Measurements from ENCODE around the gene CFAP54.

The CFAP54 gene

DNA sequence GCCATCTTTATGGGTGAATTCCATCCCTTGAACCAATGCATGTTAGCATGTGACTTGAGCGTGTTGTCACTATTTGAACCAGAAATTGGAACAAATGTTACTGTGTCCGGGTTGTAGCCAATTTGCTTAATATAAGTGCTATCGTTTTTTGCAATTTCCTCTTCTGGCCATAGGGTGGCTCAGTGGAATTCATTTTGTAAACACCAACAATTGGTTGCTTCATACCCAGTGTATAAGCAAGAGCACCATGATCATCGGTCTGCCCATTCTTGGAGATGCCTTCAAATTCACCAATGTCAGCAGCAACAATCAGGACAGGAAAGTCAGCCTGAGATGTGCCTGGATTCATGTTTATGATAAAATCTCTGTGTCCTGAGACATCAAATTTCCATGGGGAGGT is 412.7 kb downstream of the CFAP54 start:
- no peak for DNase-seq

DNA sequence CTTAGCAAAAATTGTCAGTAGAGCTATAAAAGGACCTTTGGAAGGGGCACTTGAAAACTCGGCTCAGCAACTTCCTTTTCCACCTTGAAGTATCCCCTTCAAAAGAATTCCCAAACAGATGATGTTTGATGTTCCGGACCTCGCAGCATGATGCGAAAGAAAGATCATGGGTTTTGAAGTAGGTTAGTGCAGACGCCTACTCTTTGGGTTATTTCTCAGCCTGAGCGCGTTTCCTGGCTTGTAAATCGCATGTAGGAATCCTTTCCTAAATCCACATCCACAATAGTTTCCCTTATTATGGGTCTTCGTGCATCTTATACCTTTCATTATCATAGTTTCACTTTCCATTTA is 417.1 kb downstream of the CFAP54 start:
- DNase-seq, result no peak

DNA sequence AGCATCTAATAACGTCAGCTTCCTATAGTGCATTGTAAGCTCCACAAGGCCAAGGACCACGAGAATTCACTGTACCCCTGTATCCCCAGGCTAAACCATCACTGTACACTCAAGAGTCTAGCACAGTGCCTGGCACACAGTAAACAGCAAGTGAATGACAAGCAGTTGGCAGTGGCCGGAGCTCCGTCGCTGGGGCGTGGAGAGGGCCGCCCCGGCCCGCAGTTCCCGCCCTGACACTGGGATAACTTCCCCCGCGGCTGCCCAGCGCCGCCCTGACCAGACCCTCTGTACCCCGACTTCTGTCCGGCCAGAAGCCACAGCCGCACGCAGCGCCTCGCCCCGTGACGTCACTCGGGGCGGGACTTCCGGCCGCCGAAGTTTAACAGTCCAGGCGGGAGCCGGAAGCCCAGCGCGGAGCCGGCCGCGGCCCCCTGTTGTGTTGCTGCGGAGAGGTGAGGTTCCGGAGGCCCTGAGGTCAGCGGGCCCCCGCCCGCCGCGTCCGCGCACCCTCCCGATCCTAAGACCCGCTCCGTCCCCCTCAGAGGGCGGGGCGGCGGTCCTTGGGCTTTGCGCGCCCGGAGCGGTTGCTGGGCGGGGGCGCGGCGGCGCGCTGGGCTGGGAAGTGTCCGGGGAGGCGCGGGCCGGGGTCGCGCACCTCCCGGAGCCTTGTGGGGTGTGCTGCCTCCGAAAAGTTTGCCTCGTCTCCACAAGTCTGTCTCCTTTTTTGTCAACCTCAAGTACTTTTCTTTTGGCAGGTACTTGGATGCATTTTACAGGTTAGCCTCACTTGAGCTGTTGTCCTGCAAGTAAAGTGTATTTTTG is 417.7 kb downstream of the CFAP54 start, which contains the start of gene NEDD1:
NEDD1 (plus strand) TSS at position 409 of the 822 bp plus-strand sequence. CDS start 2,503 bp downstream, outside the sequence.
- peak; percentile 94 for DNase-seq

DNA sequence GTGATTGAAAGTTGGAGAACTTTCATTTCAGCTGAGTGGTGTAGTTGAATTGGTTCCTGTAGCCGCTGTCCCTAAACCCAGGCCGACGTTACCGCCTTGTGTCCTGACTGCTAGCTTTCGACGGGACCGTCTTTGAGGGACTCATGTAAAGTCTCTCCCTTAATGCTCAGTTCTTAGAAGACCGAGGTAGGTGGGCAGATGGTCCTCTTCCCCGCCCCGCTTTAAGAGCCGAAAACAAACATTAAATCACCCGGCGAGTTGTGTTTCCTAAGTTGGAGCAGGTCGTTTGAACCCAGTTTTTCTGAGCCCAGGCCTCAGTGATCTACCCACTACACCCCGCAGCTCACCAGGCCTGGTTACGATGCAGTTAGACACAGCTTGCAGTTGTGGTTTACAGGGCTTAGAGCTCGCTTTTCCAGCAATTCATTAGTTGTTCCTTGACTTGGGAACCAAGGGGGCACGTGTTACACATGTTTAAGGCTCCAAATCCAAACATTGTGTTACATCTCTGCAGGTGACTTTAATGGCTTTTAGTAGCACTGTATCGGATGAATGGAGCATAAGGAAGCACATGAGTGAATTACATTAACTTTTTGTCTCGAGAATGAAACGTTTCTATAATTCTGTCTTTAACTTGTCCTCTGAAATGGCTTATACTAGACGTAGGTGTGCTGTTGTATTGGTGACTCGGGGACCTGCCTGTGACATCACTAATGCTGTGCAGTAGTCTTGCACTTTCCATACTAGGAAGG is 418.5 kb downstream of the CFAP54 start:
- peak; percentile 69 for DNase-seq

DNA sequence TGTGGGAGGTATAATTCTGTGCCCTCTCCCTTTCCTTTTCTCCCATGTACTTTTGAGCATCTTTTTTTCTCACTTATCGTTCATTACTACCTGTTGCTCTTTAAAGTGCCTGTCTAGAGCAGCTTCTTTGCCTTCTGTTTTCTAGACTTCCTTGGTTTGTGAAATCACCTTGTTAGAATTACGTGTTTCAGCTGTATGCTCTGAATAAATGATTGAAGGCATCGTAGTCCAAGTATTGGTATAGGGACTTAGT is 419.0 kb downstream of the CFAP54 start:
- DNase-seq, result no peak

DNA sequence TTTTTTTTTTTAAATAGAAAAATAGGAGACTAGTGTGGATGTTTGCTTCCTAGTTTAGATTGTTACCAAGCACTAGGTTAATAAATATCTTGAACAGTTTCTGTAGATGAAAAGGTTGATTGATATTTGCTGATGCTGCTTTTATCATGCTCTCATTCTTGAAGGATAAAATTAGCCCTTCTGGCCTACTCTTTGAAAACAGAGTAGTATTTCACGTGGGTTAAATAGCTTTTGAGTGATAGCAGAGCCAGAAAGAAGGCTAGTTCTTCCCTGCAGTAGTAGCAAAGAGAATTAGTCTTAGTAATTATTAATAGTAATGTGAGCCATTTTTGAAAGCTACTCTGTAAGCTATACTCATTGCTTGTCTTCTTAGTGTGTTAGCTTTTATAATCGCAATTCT is 422.9 kb downstream of the CFAP54 start:
- no peak for DNase-seq

DNA sequence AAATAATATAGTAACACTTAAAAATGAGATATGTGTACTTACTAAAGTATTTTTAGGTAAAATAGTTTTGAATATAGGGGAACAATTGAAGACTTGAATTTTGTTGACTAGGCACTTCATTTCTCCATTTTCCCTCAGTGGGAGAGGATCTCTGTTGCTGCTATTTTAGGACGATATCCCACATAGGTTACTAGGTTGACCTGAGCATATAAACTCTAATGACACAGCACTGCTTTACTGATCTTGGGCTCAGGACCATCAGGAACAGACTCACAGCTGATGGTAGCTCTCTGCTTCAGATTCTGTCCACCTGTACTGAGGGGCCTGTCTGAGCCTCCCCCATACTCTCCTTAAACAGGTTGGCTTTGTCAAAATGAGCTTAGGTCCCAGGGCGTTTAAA is 423.6 kb downstream of the CFAP54 start:
- DNase-seq, result no peak

DNA sequence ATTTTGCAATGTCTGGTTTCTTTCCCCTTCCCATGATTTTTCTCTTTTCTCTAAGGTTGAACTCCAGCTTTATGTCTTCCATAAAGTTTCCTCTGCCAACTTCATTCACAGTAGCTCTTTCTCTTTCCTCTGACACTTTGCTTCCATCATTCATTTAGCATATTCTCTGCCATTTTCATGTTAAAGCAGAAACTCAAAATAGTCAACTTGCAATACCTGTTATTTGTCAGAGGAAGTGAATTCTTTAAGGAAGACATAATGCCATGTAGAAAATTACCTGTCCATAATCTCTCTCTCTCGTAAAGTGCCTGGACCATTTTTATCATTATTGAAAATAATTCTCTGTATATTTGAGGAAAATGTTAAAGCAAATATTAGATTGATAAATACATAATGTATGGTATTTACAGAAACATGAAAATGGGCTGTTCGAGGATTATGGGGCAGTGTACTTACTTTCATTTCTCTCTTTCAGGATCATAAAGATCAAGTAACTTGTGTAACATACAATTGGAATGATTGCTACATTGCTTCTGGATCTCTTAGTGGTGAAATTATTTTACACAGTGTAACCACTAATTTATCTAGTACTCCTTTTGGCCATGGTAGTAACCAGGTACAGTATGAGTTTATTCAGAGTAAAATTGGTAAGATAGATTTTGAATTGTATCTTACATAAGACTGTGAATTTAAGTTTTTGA is 430.3 kb downstream of the CFAP54 start:
- no peak for DNase-seq
